HUES48 (cell line): Measurements from ENCODE around the gene DHX36.

Experiments used
- H3K27ac ChIP-seq: one replicate; pipeline ENCODE4 v1.7.0; 2013; ENCODE audit warnings: low read depth, low read length, inconsistent platforms
- H3K27me3 ChIP-seq: 2 replicates; pipeline ENCODE4 v1.6.1; 2013; ENCODE audit warnings: mild to moderate bottlenecking, low read length; ENCODE audit not compliant: control insufficient read depth, insufficient read depth
- H3K36me3 ChIP-seq: 2 replicates; pipeline ENCODE4 v1.6.1; 2013; ENCODE audit warnings: low read length; ENCODE audit not compliant: control insufficient read depth, insufficient read depth
- H3K4me1 ChIP-seq: 2 replicates; pipeline ENCODE4 v1.6.1; 2013; ENCODE audit warnings: mild to moderate bottlenecking, low read length; ENCODE audit not compliant: control insufficient read depth, insufficient read depth
- H3K4me3 ChIP-seq: 2 replicates; pipeline ENCODE4 v1.5.1; 2013; ENCODE audit warnings: mild to moderate bottlenecking, low read depth, low read length
- H3K9ac ChIP-seq: 2 replicates; pipeline ENCODE4 v1.6.1; 2013; ENCODE audit warnings: mild to moderate bottlenecking, low read depth, low read length, moderate library complexity
- H3K9me3 ChIP-seq: 2 replicates; pipeline ENCODE4 v1.6.1; 2013; ENCODE audit warnings: low read length; ENCODE audit not compliant: control insufficient read depth, insufficient read depth

The DHX36 gene

GRCh38 chr3:154327871-154328270, 3.6 kb upstream of the DHX36 start:
- Histone ChIP-seq H3K4me3 (no peak overlapping the region), H3K27ac (no peak overlapping the region), H3K36me3 (no peaks in the 10 kb centered on the region), H3K9ac (no peak overlapping the region), H3K27me3 (no peaks in the 10 kb centered on the region), H3K9me3 (no peaks in the 10 kb centered on the region), H3K4me1 (peaks cover 8% of the 10 kb centered on the region; the same call in 1 of the 2 replicates)

- H3K9me3 ChIP-seq, result no peaks in the 10 kb centered on the region
- 0 out of 2 replicates have a peak overlapping the region, but pooled peaks have one; percentile 42 for H3K9ac ChIP-seq
- peak overlapping the region; percentile 95 for H3K27ac ChIP-seq
These were observed 632 bp upstream of the DHX36 start for GRCh38 chr3:154324919-154325318.

GRCh38 chr3:154316974-154317767, 7.1 kb downstream of the DHX36 start:
- Histone ChIP-seq H3K9me3 (no peaks in the 10 kb centered on the region), H3K36me3 (peaks cover 58% of the 10 kb centered on the region), H3K9ac (no peak overlapping the region), H3K27me3 (no peaks in the 10 kb centered on the region), H3K4me3 (no peak overlapping the region), H3K4me1 (peaks cover 34% of the 10 kb centered on the region), H3K27ac (no peak overlapping the region)

More at GRCh38 chr3:154324919-154325318, 632 bp upstream of the DHX36 start:
- Histone ChIP-seq H3K36me3 (peaks cover 4% of the 10 kb centered on the region; the same call in 1 of the 2 replicates), H3K27me3 (no peaks in the 10 kb centered on the region), H3K4me3 (peak overlapping the region; percentile 100), H3K4me1 (peaks cover 18% of the 10 kb centered on the region)

- no peaks in the 10 kb centered on the region for H3K27me3 ChIP-seq
- H3K9ac ChIP-seq, result no peak overlapping the region
- no peak overlapping the region for H3K27ac ChIP-seq
- H3K4me3 ChIP-seq, result no peak overlapping the region
- H3K36me3 ChIP-seq, result peaks cover 81% of the 10 kb centered on the region
- H3K4me1 ChIP-seq, result peaks cover 20% of the 10 kb centered on the region
- H3K9me3 ChIP-seq, result no peaks in the 10 kb centered on the region
These were observed 10.1 kb downstream of the DHX36 start for GRCh38 chr3:154314152-154314551.

GRCh38 chr3:154310840-154311239, 13.4 kb downstream of the DHX36 start:
- Histone ChIP-seq H3K27me3 (no peaks in the 10 kb centered on the region), H3K9me3 (no peaks in the 10 kb centered on the region), H3K36me3 (peaks cover 94% of the 10 kb centered on the region), H3K4me3 (no peak overlapping the region), H3K9ac (no peak overlapping the region), H3K4me1 (no peaks in the 10 kb centered on the region), H3K27ac (no peak overlapping the region)

GRCh38 chr3:154307363-154307762, 16.9 kb downstream of the DHX36 start:
- Histone ChIP-seq H3K36me3 (peaks cover 96% of the 10 kb centered on the region), H3K4me1 (no peaks in the 10 kb centered on the region)

GRCh38 chr3:154304936-154305335, 19.4 kb downstream of the DHX36 start:
- Histone ChIP-seq H3K9ac (no peak overlapping the region), H3K27me3 (no peaks in the 10 kb centered on the region), H3K9me3 (no peaks in the 10 kb centered on the region), H3K4me1 (no peaks in the 10 kb centered on the region), H3K27ac (no peak overlapping the region), H3K36me3 (peaks cover 100% of the 10 kb centered on the region), H3K4me3 (no peak overlapping the region)

More at GRCh38 chr3:154307363-154307762, 16.9 kb downstream of the DHX36 start:
- H3K9me3 ChIP-seq, result no peaks in the 10 kb centered on the region
- H3K9ac ChIP-seq, result no peak overlapping the region
- H3K27me3 ChIP-seq, result no peaks in the 10 kb centered on the region
- H3K27ac ChIP-seq, result no peak overlapping the region
- H3K4me3 ChIP-seq, result no peak overlapping the region

GRCh38 chr3:154304116-154304786, 20.0 kb downstream of the DHX36 start:
- Histone ChIP-seq H3K27ac (no peak overlapping the region), H3K4me3 (no peak overlapping the region), H3K27me3 (no peaks in the 10 kb centered on the region), H3K4me1 (no peaks in the 10 kb centered on the region), H3K36me3 (peaks cover 100% of the 10 kb centered on the region), H3K9me3 (no peaks in the 10 kb centered on the region), H3K9ac (no peak overlapping the region)

- no peak overlapping the region for H3K27ac ChIP-seq
These were observed 22.7 kb downstream of the DHX36 start for GRCh38 chr3:154301561-154301960.

GRCh38 chr3:154294016-154294415, 30.3 kb downstream of the DHX36 start:
- Histone ChIP-seq H3K9ac (no peak overlapping the region), H3K9me3 (no peaks in the 10 kb centered on the region), H3K4me1 (no peaks in the 10 kb centered on the region), H3K4me3 (no peak overlapping the region), H3K27me3 (no peaks in the 10 kb centered on the region), H3K27ac (no peak overlapping the region), H3K36me3 (peaks cover 92% of the 10 kb centered on the region)

More at GRCh38 chr3:154301561-154301960, 22.7 kb downstream of the DHX36 start:
- Histone ChIP-seq H3K27me3 (no peaks in the 10 kb centered on the region), H3K9ac (no peak overlapping the region), H3K4me1 (no peaks in the 10 kb centered on the region), H3K9me3 (no peaks in the 10 kb centered on the region), H3K36me3 (peaks cover 97% of the 10 kb centered on the region), H3K4me3 (no peak overlapping the region)

GRCh38 chr3:154290187-154290586, 34.1 kb downstream of the DHX36 start:
- Histone ChIP-seq H3K36me3 (peaks cover 97% of the 10 kb centered on the region), H3K4me3 (no peak overlapping the region), H3K9ac (no peak overlapping the region), H3K27me3 (no peaks in the 10 kb centered on the region), H3K9me3 (no peaks in the 10 kb centered on the region), H3K4me1 (no peaks in the 10 kb centered on the region), H3K27ac (no peak overlapping the region)
